GM23338 (cell line): Measurements from ENCODE around the gene MAP3K14.

Experiments
- CREB1 ChIP-seq: fragments of 250-450 bp; sonication (Bioruptor Pico); IDR thresholded peaks from 2 replicates; pipeline ENCODE4 v1.5.0; 2020; ENCODE audit warnings: low read depth, mild to moderate bottlenecking, moderate library complexity
- CTCF ChIP-seq, 2 experiments: fragments of 200-600 bp in 1 of 2; sonication (generic) in 1 of 2; conservative IDR thresholded peaks; 2 replicates each; pipeline versions ENCODE4 v1.5.1 to v1.6.1; 2016 to 2017; ENCODE audit warnings: antibody characterized with exemption in 2 of 2, low read depth in 2 of 2, mild to moderate bottlenecking in 2 of 2, moderate library complexity in 1 of 2
- EZH2 ChIP-seq: fragments of 200-600 bp; sonication (generic); IDR thresholded peaks from one replicate; pipeline ENCODE4 v1.8.0; 2017; ENCODE audit warnings: antibody characterized with exemption, mild to moderate bottlenecking, low read depth; ENCODE audit not compliant: unreplicated experiment
- POLR2AphosphoS5 ChIP-seq: IDR thresholded peaks from 2 replicates; pipeline ENCODE4 v1.6.1; 2016; ENCODE audit warnings: antibody characterized with exemption, low read depth
- REST ChIP-seq: IDR thresholded peaks from one replicate; pipeline ENCODE4 v1.6.1; 2018; ENCODE audit warnings: antibody characterized with exemption; ENCODE audit not compliant: unreplicated experiment
- ZNF462 ChIP-seq: fragments of 250-450 bp; sonication (Bioruptor Pico); IDR thresholded peaks from 2 replicates; pipeline ENCODE4 v1.5.0; 2020; ENCODE audit warnings: mild to moderate bottlenecking, moderate library complexity

GRCh38 chr17:45222996-45223538 lies 93.8 kb downstream of the MAP3K14 start:
- TF ChIP-seq CTCF (conservative IDR thresholded peaks at IDR 0.05; ENCODE audit: low read depth in 2 of 2) (no peak), POLR2AphosphoS5 (no peak), CREB1 (CRISPR knock-in tag) (no peak), ZNF462 (CRISPR knock-in tag) (no peak), EZH2 (no peak), REST (no peak)
